Stimulated activated CD4-positive, alpha-beta T cell treated with anti-CD3 and anti-CD28 coated beads, Interleukin-1b, Interleukin-23, amount 100 ng/mL, for 24 hours (primary cell): ENCODE data around the gene PGLYRP2.
"Not testable (repeated sequence)": the region's sequence is repeated elsewhere in the genome, so short reads cannot be mapped to it uniquely, and the experiment has no call there.

Source experiments
- DNase-seq, 4 experiments: peaks; one replicate each; pipeline ENCODE4 v3.0.0-alpha.2; 2020; ENCODE audit warnings: low read depth in 4 of 4, low spot score in 1 of 4

The PGLYRP2 gene

DNA sequence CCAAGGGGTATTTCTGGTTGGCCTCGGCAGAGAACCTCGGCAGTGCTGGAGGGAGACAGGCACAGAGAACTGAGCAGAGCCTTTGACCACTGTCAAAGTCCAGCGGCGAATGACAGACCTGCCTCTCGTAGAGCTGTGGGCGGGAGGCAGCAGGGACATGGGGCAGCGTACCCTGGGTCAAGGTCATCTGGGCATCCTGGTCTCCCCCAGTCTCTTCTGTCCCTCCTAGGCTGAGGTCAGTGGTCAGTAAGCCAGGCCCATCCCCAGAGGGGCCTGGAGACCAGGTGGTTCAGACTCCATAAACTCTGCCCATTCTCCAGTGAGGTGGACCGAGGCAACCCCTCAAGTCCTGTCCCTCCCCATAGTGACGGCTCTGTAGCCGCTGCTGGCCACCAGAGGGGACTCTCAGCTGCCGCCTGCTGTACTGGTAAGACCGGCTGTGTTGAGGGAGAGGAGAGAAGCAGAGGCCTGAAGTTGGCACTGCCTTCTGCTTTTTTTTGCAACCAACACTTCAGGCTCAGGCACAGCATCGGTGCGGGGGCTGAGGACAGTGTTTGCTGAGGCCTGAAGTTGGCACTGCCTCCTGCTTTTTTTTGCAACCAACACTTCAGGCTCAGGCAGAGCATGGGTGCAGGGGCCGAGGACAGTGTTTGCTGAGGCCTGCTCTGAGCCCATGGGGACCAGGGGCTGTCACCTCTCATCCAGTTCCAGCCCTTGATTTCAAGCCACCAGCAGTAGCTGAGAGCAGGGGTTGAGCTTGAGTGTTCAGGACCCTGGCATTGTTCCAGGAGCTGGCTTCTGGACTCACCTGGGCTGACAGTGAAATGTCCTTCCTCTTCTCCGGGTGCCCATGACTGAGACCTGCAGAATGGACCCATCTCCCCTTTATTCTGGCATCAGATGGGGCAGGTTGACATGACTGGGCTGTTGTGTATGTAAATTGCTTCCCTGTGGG lies at the start of gene PGLYRP2:
PGLYRP2 (minus strand) TSS at position 111 of the 955 bp plus-strand sequence. CDS start 130 bp downstream, outside the sequence.
- DNase-seq = no peak

GRCh38 chr19:15527705-15528104 lies 48.4 kb upstream of the PGLYRP2 start:
- no peak for DNase-seq

DNA sequence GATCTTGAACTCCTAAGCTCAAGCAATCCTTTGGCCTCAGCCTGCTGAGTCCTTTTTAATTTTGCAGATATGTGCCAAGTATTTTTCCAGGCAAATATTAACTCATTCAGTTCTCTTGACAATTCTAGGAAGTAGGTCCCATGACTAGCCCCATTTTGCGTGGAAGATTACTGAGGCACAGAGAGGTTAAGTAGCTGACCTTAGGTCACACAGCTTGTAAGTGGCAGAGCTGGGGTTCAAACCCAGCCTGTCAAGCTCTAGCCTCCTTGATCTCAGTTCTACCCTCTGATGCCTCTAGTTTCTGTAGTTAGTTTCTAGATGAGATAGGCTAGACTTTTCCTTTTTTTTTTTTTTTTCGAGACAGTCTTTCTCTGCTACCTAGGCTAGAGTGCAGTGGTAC lies 47.1 kb upstream of the PGLYRP2 start:
- DNase-seq = no peak

DNA sequence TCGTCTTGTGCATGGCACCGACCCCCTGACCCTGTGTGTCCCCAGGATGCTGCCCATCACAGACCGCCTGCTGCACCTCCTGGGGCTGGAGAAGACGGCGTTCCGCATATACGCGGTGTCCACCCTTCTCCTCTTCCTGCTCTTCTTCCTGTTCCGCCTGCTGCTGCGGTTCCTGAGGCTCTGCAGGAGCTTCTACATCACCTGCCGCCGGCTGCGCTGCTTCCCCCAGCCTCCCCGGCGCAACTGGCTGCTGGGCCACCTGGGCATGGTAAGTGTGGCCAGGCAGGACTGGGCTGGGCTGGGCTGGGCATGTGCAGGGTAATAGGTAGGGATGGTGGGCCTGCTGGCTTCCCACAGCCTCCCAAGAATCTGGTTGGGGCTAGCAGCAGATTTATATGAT lies 46.0 kb upstream of the PGLYRP2 start:
- no peak for DNase-seq

- no peak for DNase-seq
Observed at GRCh38 chr19:15524781-15525180, 45.5 kb upstream of the PGLYRP2 start.

- DNase-seq = no peak
Observed at GRCh38 chr19:15519433-15519976, 40.2 kb upstream of the PGLYRP2 start.

- no peak for DNase-seq
Observed at GRCh38 chr19:15517778-15518177, 38.5 kb upstream of the PGLYRP2 start.

GRCh38 chr19:15516363-15516762 lies 37.1 kb upstream of the PGLYRP2 start:
- DNase-seq = no peak

DNA sequence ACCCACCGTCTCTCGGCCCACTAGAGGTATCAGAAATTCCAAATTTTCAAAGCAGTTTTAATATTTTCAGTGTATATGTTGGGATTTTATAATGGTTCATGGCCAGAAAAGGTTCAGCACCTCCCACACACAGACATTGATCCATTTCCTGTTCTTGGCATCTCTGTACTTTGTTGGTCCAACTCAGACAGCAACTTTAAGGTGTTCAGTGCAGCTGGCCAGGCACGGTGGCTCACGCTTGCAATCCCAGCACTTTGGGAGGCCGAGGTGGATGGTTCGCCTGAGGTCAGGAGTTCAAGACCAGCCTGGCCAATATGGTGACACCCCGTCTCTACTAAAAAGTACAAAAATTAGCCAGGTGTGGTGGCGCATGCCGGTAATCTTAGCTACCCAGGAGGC lies 35.9 kb upstream of the PGLYRP2 start:
- DNase-seq = not testable (repeated sequence)

DNA sequence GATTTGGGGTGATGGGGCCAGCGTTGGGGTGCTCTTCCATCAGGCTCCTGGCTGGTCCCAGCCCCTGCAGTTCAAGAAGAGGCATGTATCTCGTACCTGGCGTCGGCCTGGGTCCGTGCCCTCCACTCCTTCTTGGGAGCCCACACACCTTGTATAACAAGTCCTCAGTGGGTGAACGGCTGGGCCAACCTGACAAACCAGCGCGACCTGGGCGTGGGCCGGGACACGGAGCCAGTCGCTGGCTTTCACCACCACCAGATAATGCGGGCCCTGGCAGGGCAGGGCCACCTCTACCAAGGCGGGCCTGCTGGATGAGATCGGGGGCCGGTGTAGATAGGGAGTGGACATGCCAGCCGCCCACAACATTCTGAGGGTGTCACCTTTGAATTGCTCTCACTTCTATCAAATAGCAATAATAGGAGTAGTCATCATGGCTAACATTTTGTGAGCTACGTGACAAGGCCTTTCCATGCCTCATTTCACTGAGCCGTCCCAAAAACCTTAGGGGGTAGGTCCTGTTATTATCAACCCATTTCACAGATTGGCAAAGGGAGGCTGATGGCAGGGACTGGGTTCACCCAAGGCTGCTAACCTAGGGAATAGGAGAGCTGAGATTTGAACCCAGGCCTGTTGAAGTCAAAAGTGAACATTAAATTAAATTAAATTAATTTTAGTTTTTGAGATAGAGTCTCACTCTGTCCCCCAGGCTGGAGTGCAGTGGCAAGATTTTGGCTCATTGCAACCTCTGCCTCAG lies 32.5 kb upstream of the PGLYRP2 start:
- DNase-seq = no peak

- no peak for DNase-seq
Observed at GRCh38 chr19:15508035-15508710, 28.9 kb upstream of the PGLYRP2 start, which contains the start of gene CYP4F22. TSS of gene CYP4F22 (plus strand) at chr19:15508525. CDS start at chr19:15525337, 16,812 bp downstream.

DNA sequence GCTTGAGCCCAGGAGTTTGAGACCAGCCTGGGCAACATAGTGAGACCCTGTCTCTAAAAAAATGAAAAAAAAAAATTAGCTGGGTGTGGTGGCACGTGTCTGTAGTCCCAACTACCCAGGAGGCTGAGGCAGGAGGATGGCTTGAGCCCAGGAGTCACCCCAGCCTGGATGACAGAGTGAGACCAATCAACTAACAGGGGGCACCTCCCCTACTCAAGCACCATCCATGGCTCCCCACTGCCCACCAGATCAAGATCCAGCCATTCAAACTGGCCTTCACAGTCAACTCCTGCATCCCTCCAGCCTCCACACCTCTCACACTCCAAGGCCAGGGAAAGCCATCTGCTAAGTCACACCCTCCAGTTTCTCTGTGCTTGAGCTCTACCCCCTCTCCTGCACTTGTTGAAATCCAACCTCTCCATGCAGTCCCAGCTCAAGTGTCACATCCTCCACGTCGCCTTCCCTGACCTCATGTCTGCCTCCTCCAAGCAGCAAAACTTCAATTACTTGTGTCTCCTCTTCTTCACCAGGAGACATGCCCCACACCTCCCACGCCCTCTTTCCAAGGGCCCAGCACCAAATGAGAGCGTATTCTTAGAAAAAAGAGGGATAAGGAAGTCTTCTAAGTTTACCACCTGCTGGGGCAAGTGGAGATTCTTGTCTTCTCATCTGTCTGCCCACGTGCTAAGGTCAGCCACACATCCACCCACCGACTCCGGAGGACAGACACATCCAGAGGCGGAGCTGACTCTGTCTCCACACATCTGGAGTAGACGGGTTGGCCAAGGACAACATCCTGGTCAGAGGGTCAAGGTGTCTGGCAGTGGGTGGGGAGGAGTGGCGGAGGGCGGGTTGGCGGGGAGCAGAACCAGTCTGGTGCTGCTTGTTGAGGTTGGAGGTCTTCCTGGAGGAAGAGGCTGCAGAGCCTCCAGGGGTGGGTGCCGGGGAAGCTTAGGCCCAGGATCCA lies 28.1 kb upstream of the PGLYRP2 start:
- DNase-seq = no peak

- DNase-seq = no peak
Observed at GRCh38 chr19:15506074-15506571, 26.8 kb upstream of the PGLYRP2 start.

DNA sequence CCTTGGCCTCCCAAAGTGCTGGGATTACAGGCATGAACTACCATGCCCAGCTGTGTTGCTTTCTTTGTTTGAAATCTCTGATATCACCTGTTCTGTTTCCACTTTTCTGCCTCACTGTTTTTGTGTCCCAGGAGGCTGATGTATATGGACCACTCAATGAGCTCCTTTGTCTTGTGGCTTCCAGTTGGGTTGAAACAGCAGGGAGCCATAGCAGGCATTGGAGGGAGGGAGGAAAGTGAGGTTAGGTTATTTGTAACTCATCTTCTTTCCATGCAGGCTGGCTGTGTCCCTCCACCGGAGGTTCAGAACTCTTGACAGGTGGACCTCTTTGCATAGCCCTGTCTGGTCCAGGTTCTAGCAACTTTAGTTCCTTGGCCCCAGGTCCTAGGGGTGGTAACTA lies 23.0 kb upstream of the PGLYRP2 start:
- DNase-seq = no peak

DNA sequence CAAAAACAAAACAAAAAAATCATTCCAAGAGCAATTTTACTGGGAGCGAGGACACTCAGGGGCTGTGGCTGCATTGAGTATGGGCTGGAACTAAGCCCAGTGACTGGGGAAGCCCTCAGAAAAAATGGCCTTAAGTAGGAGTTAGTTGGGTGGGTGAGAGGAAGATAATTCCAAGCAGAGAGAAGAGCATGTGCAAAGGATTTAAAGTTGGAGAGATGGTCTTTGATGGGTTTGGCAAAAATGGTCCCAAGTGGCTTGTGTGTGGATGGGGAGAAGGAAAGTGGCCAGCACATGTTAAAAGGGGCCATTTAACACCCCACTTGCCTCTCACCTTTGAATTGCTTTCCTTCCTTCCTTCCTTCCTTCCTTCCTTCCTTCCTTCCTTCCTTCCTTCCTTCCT lies 22.3 kb upstream of the PGLYRP2 start:
- DNase-seq = no peak

DNA sequence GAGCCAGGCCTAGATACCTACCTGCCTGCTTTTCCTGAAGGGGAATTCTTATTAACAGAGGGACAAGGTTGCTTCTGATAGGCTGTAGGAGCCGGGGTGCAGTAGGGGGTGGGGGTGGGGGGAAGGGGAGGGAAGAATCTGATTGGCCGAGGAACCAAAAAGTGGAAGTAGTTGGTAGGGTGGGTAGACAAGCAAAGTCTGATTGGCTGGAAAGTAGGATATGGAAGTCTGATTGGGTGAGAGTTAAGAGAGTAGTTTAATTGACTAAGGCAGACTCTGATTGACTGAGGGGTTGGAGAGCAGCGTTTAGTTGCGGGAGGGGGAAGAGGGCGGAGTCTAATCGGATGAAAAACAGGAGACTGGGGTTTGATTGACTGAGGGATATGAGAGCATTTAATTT lies 19.6 kb upstream of the PGLYRP2 start:
- DNase-seq = no peak

- no peak for DNase-seq
Observed at GRCh38 chr19:15498156-15498858, 19.0 kb upstream of the PGLYRP2 start.

DNA sequence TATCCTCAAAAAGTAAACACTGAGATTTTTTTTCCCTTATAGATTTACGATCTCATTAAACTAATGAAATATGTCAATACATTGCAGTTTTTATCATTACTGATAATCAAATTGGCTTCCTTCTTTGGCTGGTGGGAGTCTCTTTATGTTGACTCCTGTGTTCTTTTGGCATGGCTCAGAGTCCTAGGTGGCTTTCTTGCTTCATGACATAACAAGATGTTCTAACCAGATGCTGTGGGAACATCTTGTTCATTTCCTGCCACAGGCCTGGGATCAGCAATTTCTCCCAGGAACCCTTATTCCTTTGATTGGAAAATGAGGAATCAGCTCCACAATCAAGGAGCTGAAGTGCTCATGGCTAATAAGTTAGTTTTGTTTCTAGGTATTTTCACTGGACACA lies 15.8 kb upstream of the PGLYRP2 start:
- no peak for DNase-seq
